ENCODE measurements around the gene SRP54. TPM values are rescaled to one million over a fixed set of nuclear protein-coding genes. Genes with fewer than 3 reads are reported as not detected.
A peak's percentile ranks its signal among the peaks of the same experiment; 100 is the strongest.

Gene SRP54
- total and polyA plus RNA-seq, 2 of the 13 experiments (the other 11 are each of a cell fraction or from before 2014, with no cell fraction given) = 42.2 to 207 TPM

DNA sequence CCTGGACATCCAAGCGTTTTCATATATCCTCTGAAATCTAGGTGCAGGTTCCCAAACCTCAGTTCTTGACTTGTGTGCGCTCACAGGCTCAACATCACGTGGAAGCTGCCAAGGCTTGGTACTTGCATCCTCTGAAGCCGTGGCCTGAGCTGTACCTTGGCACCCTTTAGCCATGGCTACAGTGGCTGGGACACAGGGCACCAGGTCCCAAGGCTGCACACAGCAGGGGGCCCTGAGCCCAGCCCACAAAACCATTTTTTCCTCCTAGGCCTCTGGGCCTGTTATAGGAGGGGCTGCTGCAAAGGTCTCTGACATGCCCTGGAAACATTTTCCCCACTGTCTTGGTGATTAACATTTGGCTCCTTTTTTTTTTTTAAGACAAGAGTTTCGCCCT, 51.6 kb downstream of the SRP54 start (continued):
- TF ChIP-seq CENPX (CRISPR knock-in tag; IDR thresholded peaks at IDR 0.05) (no peak), FOXO1 (CRISPR knock-in tag; IDR thresholded peaks at IDR 0.05) (no peak), THYN1 (CRISPR knock-in tag; IDR thresholded peaks at IDR 0.05; ENCODE audit: borderline replicate concordance, low read depth) (no peak), ZFX (CRISPR knock-in tag; IDR thresholded peaks at IDR 0.05; ENCODE audit: low read depth) (0 out of 2 replicates have a peak, but pooled peaks have one; percentile 1), ZFP90 (CRISPR knock-in tag; IDR thresholded peaks at IDR 0.05; ENCODE audit: borderline replicate concordance) (no peak), SETDB1 (CRISPR knock-in tag; IDR thresholded peaks at IDR 0.05; ENCODE audit: borderline replicate concordance) (peak; percentile 71; the same call in 1 of the 2 replicates), HOXA3 (CRISPR knock-in tag; IDR thresholded peaks at IDR 0.05) (0 out of 2 replicates have a peak, but pooled peaks have one; percentile 2), NRL (CRISPR knock-in tag; IDR thresholded peaks at IDR 0.05; ENCODE audit: borderline replicate concordance) (peak; percentile 70; the same call in 1 of the 2 replicates), NR2F6 (IDR thresholded peaks at IDR 0.05) (no peak), NR2F6 (CRISPR knock-in tag; IDR thresholded peaks at IDR 0.05) (no peak), ZNF547 (CRISPR knock-in tag; IDR thresholded peaks at IDR 0.05) (no peak), RBM39 (IDR thresholded peaks at IDR 0.05; ENCODE audit: low read depth, low read length, poor library complexity, severe bottlenecking) (no peak), ZNF562 (CRISPR knock-in tag; IDR thresholded peaks at IDR 0.05; ENCODE audit: borderline replicate concordance) (no peak), AHR (CRISPR knock-in tag; IDR thresholded peaks at IDR 0.05) (no peak), CHD2 (IDR thresholded peaks at IDR 0.05; ENCODE audit: low read depth, low read length) (no peak), ZFP36 (IDR thresholded peaks at IDR 0.05; ENCODE audit: borderline replicate concordance, low read depth, low read length, partially characterized antibody) (peak; percentile 93), ZNF225 (CRISPR knock-in tag; IDR thresholded peaks at IDR 0.05) (peak; percentile 29; the same call in 1 of the 2 replicates), POLR2G (IDR thresholded peaks at IDR 0.05; ENCODE audit: low read depth, low read length) (peak; percentile 12; the same call in 1 of the 2 replicates), TCF12 (IDR thresholded peaks at IDR 0.05) (no peak), TCF12 (CRISPR knock-in tag; IDR thresholded peaks at IDR 0.05) (0 out of 2 replicates have a peak, but pooled peaks have one; percentile 25), ZNF777 (CRISPR knock-in tag; IDR thresholded peaks at IDR 0.05) (no peak), ZNF264 (CRISPR knock-in tag; IDR thresholded peaks at IDR 0.05) (no peak)
- TF ChIP-seq, protein P1, sequence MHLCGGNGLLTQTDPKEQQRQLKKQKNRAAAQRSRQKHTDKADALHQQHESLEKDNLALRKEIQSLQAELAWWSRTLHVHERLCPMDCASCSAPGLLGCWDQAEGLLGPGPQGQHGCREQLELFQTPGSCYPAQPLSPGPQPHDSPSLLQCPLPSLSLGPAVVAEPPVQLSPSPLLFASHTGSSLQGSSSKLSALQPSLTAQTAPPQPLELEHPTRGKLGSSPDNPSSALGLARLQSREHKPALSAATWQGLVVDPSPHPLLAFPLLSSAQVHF (CRISPR knock-in tag; IDR thresholded peaks at IDR 0.05) = no peak
- TF ChIP-seq, protein P2, sequence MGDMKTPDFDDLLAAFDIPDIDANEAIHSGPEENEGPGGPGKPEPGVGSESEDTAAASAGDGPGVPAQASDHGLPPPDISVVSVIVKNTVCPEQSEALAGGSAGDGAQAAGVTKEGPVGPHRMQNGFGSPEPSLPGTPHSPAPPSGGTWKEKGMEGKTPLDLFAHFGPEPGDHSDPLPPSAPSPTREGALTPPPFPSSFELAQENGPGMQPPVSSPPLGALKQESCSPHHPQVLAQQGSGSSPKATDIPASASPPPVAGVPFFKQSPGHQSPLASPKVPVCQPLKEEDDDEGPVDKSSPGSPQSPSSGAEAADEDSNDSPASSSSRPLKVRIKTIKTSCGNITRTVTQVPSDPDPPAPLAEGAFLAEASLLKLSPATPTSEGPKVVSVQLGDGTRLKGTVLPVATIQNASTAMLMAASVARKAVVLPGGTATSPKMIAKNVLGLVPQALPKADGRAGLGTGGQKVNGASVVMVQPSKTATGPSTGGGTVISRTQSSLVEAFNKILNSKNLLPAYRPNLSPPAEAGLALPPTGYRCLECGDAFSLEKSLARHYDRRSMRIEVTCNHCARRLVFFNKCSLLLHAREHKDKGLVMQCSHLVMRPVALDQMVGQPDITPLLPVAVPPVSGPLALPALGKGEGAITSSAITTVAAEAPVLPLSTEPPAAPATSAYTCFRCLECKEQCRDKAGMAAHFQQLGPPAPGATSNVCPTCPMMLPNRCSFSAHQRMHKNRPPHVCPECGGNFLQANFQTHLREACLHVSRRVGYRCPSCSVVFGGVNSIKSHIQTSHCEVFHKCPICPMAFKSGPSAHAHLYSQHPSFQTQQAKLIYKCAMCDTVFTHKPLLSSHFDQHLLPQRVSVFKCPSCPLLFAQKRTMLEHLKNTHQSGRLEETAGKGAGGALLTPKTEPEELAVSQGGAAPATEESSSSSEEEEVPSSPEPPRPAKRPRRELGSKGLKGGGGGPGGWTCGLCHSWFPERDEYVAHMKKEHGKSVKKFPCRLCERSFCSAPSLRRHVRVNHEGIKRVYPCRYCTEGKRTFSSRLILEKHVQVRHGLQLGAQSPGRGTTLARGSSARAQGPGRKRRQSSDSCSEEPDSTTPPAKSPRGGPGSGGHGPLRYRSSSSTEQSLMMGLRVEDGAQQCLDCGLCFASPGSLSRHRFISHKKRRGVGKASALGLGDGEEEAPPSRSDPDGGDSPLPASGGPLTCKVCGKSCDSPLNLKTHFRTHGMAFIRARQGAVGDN (CRISPR knock-in tag; IDR thresholded peaks at IDR 0.05) = peak; percentile 40; the same call in 1 of the 2 replicates
- TF ChIP-seq, protein P3, sequence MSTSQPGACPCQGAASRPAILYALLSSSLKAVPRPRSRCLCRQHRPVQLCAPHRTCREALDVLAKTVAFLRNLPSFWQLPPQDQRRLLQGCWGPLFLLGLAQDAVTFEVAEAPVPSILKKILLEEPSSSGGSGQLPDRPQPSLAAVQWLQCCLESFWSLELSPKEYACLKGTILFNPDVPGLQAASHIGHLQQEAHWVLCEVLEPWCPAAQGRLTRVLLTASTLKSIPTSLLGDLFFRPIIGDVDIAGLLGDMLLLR (CRISPR knock-in tag; IDR thresholded peaks at IDR 0.05) = peak; percentile 59; the same call in 1 of the 2 replicates
- TF ChIP-seq, protein P4, sequence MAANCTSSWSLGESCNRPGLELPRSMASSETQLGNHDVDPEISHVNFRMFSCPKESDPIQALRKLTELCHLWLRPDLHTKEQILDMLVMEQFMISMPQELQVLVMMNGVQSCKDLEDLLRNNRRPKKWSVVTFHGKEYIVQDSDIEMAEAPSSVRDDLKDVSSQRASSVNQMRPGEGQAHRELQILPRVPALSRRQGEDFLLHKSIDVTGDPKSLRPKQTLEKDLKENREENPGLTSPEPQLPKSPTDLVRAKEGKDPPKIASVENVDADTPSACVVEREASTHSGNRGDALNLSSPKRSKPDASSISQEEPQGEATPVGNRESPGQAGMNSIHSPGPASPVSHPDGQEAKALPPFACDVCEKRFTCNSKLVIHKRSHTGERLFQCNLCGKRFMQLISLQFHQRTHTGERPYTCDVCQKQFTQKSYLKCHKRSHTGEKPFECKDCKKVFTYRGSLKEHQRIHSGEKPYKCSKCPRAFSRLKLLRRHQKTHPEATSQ (CRISPR knock-in tag; IDR thresholded peaks at IDR 0.05; ENCODE audit: borderline replicate concordance) = no peak; the same call in 1 of the 2 replicates
